HepG2 (cell line): ENCODE results near the gene CLIC3. TPM values are rescaled to one million over a fixed set of nuclear protein-coding genes. Genes with fewer than 3 reads are reported as not detected.

ENCODE experiments used
- GZF1 ChIP-seq: sonication (generic); formaldehyde crosslinking; IDR thresholded peaks from 2 replicates; pipeline ENCODE4 v1.5.1; 2020; ENCODE audit warnings: mild to moderate bottlenecking, missing genetic modification reagents
- MXD4 ChIP-seq: IDR thresholded peaks from 2 replicates; pipeline ENCODE4 v1.6.1; 2016; ENCODE audit warnings: mild to moderate bottlenecking, missing biosample characterization, missing genetic modification reagents
- RAD21 ChIP-seq: fragments of 450-650 bp; formaldehyde crosslinking; IDR thresholded peaks from 2 replicates; pipeline ENCODE4 v1.5.0; 2020; ENCODE audit warnings: mild to moderate bottlenecking
- SOX13 ChIP-seq, 3 experiments: fragments of 450-650 bp in 1 of 3; sonication (generic) in 1 of 3; formaldehyde crosslinking in 1 of 3; IDR thresholded peaks in 2 of 3; conservative IDR thresholded peaks in 1 of 3; 2 replicates each; pipeline versions ENCODE4 v1.5.0 to v1.6.1; 2016 to 2020; ENCODE audit warnings: antibody characterized with exemption in 1 of 3, mild to moderate bottlenecking in 1 of 3, missing compliant biosample characterization in 1 of 3, missing genetic modification reagents in 1 of 3, moderate library complexity in 1 of 3
- TMF1 ChIP-seq: sonication (generic); formaldehyde crosslinking; IDR thresholded peaks from 2 replicates; pipeline ENCODE4 v1.8.1; 2022; ENCODE audit warnings: low read depth, missing genetic modification reagents
- ZNF136 ChIP-seq: sonication (generic); formaldehyde crosslinking; IDR thresholded peaks from 2 replicates; pipeline ENCODE4 v1.8.1; 2022; ENCODE audit warnings: low read depth, mild to moderate bottlenecking, moderate library complexity, missing genetic modification reagents
- ZNF747 ChIP-seq: sonication (generic); formaldehyde crosslinking; IDR thresholded peaks from 2 replicates; pipeline ENCODE4 v1.8.1; 2023; ENCODE audit warnings: missing genetic modification reagents, mild to moderate bottlenecking, borderline replicate concordance
- ZNF773 ChIP-seq: sonication (generic); formaldehyde crosslinking; IDR thresholded peaks from 2 replicates; pipeline ENCODE4 v1.4.0; 2020; ENCODE audit warnings: missing genetic modification reagents, borderline replicate concordance
- ZSCAN22 ChIP-seq: sonication (generic); formaldehyde crosslinking; IDR thresholded peaks from 2 replicates; pipeline ENCODE4 v1.4.0; 2020; ENCODE audit warnings: mild to moderate bottlenecking, missing genetic modification reagents
- polyA plus RNA-seq, 8 experiments: library from polyadenylated mRNA; depleted of rRNA in 3 of 8; stranded (reverse) in 7 of 8; unstranded in 1 of 8; fragments of >200 nt; fragmentation: Illumina TruSeq in 4 of 8; extraction: Trizol in 4 of 8; gene quantifications; 2 replicates each; pipeline versions ENCODE4 v1.2.1 to v1.2.3, GENCODE V29; 2011 to 2016; ENCODE audit warnings: low read depth in 4 of 8, missing spikeins in 1 of 8, mixed read lengths in 1 of 8; ENCODE audit not compliant: insufficient read depth in 1 of 8
- total RNA-seq, 5 experiments: library from RNA; depleted of rRNA; stranded (reverse); fragments of >200 nt; fragmentation: Illumina TruSeq; extraction: Trizol; gene quantifications; 2 replicates each; pipeline ENCODE4 v1.2.3, GENCODE V29; 2016; ENCODE audit warnings: low read depth in 1 of 5
- TF ChIP-seq, protein P1 (sequence below): sonication (generic); formaldehyde crosslinking; IDR thresholded peaks from 2 replicates; pipeline ENCODE4 v1.4.0; 2020; ENCODE audit warnings: mild to moderate bottlenecking, missing genetic modification reagents
- TF ChIP-seq, protein P2 (sequence below), 2 experiments: sonication (generic) in 1 of 2; formaldehyde crosslinking in 1 of 2; IDR thresholded peaks; 2 replicates each; pipeline versions ENCODE4 v1.4.0 to v1.6.1; 2016 to 2020; ENCODE audit warnings: borderline replicate concordance in 1 of 2, low read depth in 1 of 2, mild to moderate bottlenecking in 1 of 2, missing genetic modification reagents in 1 of 2
- TF ChIP-seq, protein P3 (sequence below): sonication (generic); formaldehyde crosslinking; IDR thresholded peaks from 2 replicates; pipeline ENCODE4 v1.9.0; 2021; ENCODE audit warnings: missing genetic modification reagents, mild to moderate bottlenecking, borderline replicate concordance
- TF ChIP-seq, protein P4 (sequence below): IDR thresholded peaks from 2 replicates; pipeline ENCODE4 v1.6.1; 2018; ENCODE audit warnings: missing genetic modification reagents
- TF ChIP-seq, protein P5 (sequence below): IDR thresholded peaks from 2 replicates; pipeline ENCODE4 v1.6.1; 2012; ENCODE audit warnings: inconsistent platforms
- TF ChIP-seq, protein P6 (sequence below): sonication (generic); formaldehyde crosslinking; IDR thresholded peaks from 2 replicates; pipeline ENCODE4 v1.8.0; 2022; ENCODE audit warnings: mild to moderate bottlenecking, missing genetic modification reagents, moderate library complexity

CLIC3 gene
- total and polyA plus RNA-seq, 2 of the 13 experiments (the other 11 are each of a cell fraction or from before 2014, with no cell fraction given) = 0.51 to 1.5 TPM

DNA sequence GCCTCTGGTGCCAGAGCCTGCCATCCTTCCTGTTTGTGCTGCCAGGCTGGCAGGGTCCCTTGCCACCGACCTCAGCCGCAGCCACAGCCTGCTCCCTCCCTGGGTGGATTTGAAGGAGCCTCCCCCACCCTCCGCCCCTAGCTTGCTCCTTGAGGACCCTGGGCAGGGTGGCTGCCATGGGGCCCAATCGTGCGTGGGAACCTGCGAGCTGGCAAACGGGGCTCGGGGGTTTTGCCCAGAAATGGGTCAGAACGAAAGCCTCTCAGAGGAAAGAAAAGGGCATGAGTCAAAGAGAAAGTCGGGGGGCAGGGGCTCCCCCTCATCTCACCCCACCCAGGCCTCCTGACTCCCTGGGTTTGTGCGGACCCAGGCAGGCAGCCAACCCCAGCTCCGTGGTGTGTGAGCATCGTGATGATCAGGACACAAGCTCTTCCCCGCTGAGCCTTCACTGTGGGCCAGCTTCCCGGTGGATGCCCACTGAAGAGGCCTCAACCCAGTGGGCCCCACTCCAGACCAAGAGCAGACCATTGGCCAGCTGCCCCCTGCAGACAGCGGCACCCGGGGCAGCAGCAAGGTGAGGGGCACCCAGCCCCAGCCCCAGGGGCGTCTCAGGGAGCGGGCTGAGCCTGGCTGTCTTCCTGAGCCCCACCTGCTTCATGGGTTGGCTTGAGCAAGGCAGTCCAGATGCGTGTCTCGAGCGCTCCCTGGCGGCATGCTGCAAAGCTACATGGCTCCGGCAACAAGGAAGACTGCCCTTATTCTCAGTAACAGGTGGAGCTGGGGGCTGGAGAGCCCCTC lies 38.5 kb upstream of the CLIC3 start (continued):
- TF ChIP-seq, protein P1, sequence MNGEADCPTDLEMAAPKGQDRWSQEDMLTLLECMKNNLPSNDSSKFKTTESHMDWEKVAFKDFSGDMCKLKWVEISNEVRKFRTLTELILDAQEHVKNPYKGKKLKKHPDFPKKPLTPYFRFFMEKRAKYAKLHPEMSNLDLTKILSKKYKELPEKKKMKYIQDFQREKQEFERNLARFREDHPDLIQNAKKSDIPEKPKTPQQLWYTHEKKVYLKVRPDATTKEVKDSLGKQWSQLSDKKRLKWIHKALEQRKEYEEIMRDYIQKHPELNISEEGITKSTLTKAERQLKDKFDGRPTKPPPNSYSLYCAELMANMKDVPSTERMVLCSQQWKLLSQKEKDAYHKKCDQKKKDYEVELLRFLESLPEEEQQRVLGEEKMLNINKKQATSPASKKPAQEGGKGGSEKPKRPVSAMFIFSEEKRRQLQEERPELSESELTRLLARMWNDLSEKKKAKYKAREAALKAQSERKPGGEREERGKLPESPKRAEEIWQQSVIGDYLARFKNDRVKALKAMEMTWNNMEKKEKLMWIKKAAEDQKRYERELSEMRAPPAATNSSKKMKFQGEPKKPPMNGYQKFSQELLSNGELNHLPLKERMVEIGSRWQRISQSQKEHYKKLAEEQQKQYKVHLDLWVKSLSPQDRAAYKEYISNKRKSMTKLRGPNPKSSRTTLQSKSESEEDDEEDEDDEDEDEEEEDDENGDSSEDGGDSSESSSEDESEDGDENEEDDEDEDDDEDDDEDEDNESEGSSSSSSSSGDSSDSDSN (CRISPR knock-in tag) = peak; percentile 37; the same call in 1 of the 2 replicates
- TF ChIP-seq TMF1 (CRISPR knock-in tag) (no peak), RAD21 (CRISPR knock-in tag) (peak; percentile 91), ZNF747 (CRISPR knock-in tag) (peak; percentile 57; the same call in 1 of the 2 replicates), MXD4 (no peak), ZNF136 (CRISPR knock-in tag) (no peak), ZSCAN22 (CRISPR knock-in tag) (no peak), GZF1 (no peak), SOX13 (IDR thresholded peaks at IDR 0.05) (no peak), SOX13 (CRISPR knock-in tag; conservative IDR thresholded peaks at IDR 0.05 in 1 of 2, IDR thresholded peaks at IDR 0.05 in 1 of 2) (0 out of 4 replicates have a peak, but pooled peaks of 1 of the 2 experiments have one; percentile 7), ZNF773 (CRISPR knock-in tag) (no peak)
- TF ChIP-seq, protein P2, sequence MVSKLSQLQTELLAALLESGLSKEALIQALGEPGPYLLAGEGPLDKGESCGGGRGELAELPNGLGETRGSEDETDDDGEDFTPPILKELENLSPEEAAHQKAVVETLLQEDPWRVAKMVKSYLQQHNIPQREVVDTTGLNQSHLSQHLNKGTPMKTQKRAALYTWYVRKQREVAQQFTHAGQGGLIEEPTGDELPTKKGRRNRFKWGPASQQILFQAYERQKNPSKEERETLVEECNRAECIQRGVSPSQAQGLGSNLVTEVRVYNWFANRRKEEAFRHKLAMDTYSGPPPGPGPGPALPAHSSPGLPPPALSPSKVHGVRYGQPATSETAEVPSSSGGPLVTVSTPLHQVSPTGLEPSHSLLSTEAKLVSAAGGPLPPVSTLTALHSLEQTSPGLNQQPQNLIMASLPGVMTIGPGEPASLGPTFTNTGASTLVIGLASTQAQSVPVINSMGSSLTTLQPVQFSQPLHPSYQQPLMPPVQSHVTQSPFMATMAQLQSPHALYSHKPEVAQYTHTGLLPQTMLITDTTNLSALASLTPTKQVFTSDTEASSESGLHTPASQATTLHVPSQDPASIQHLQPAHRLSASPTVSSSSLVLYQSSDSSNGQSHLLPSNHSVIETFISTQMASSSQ (IDR thresholded peaks at IDR 0.05; ENCODE audit: low read depth) = no peak
- TF ChIP-seq, protein P2 (CRISPR knock-in tag; IDR thresholded peaks at IDR 0.05; ENCODE audit: borderline replicate concordance) = 0 out of 2 replicates have a peak, but pooled peaks have one; percentile 33
- TF ChIP-seq, protein P3, sequence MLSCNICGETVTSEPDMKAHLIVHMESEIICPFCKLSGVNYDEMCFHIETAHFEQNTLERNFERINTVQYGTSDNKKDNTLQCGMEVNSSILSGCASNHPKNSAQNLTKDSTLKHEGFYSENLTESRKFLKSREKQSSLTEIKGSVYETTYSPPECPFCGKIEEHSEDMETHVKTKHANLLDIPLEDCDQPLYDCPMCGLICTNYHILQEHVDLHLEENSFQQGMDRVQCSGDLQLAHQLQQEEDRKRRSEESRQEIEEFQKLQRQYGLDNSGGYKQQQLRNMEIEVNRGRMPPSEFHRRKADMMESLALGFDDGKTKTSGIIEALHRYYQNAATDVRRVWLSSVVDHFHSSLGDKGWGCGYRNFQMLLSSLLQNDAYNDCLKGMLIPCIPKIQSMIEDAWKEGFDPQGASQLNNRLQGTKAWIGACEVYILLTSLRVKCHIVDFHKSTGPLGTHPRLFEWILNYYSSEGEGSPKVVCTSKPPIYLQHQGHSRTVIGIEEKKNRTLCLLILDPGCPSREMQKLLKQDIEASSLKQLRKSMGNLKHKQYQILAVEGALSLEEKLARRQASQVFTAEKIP (CRISPR knock-in tag) = no peak
- TF ChIP-seq, protein P4, sequence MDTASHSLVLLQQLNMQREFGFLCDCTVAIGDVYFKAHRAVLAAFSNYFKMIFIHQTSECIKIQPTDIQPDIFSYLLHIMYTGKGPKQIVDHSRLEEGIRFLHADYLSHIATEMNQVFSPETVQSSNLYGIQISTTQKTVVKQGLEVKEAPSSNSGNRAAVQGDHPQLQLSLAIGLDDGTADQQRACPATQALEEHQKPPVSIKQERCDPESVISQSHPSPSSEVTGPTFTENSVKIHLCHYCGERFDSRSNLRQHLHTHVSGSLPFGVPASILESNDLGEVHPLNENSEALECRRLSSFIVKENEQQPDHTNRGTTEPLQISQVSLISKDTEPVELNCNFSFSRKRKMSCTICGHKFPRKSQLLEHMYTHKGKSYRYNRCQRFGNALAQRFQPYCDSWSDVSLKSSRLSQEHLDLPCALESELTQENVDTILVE (CRISPR knock-in tag) = no peak
- TF ChIP-seq, protein P5, sequence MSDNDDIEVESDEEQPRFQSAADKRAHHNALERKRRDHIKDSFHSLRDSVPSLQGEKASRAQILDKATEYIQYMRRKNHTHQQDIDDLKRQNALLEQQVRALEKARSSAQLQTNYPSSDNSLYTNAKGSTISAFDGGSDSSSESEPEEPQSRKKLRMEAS = peak; percentile 2; the same call in 1 of the 2 replicates
- TF ChIP-seq, protein P6, sequence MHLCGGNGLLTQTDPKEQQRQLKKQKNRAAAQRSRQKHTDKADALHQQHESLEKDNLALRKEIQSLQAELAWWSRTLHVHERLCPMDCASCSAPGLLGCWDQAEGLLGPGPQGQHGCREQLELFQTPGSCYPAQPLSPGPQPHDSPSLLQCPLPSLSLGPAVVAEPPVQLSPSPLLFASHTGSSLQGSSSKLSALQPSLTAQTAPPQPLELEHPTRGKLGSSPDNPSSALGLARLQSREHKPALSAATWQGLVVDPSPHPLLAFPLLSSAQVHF (CRISPR knock-in tag) = no peak
